ENCODE measurements around the gene CLUH. TPM values are rescaled to one million over a fixed set of nuclear protein-coding genes. Genes with fewer than 3 reads are reported as not detected.
"Not testable (repeated sequence)": the region's sequence is repeated elsewhere in the genome, so short reads cannot be mapped to it uniquely, and the experiment has no call there.

Gene CLUH
- total RNA-seq, 1 experiment from 2014 or later: 42.5 TPM

- DNase-seq: no peak
- 0 out of 2 replicates have a peak, but pooled peaks cover 2% of the 10 kb centered on the region for H3K36me3 ChIP-seq
- H3K27me3 ChIP-seq: no peaks in the 10 kb centered on the region
- H3K4me1 ChIP-seq: no peaks in the 10 kb centered on the region
- no peaks in the 10 kb centered on the region for H3K9me3 ChIP-seq (replicated peaks)
- no peak overlapping the region for H3K4me3 ChIP-seq
- no peak overlapping the region for H3K27ac ChIP-seq
These were observed 11.5 kb downstream of the CLUH start for GRCh38 chr17:2700030-2700490.

GRCh38 chr17:2699216-2699805 lies 12.3 kb downstream of the CLUH start:
- H3K27ac ChIP-seq, H3K36me3 ChIP-seq, H3K27me3 ChIP-seq: not testable (repeated sequence)

GRCh38 chr17:2697611-2698162 lies 13.9 kb downstream of the CLUH start:
- no peak for DNase-seq
- Histone ChIP-seq H3K4me1 (no peaks in the 10 kb centered on the region), H3K27me3 (no peaks in the 10 kb centered on the region), H3K36me3 (0 out of 2 replicates have a peak, but pooled peaks cover 2% of the 10 kb centered on the region), H3K27ac (no peak overlapping the region), H3K9me3 (replicated peaks) (no peaks in the 10 kb centered on the region), H3K4me3 (no peak overlapping the region)

More at GRCh38 chr17:2699216-2699805, 12.3 kb downstream of the CLUH start:
- H3K4me1 ChIP-seq; H3K9me3 ChIP-seq (replicated peaks); DNase-seq; H3K4me3 ChIP-seq: not testable (repeated sequence)

GRCh38 chr17:2695961-2696760 lies 15.4 kb downstream of the CLUH start:
- Histone ChIP-seq H3K27me3 (no peaks in the 10 kb centered on the region), H3K9me3 (replicated peaks) (no peaks in the 10 kb centered on the region), H3K27ac (no peak overlapping the region), H3K4me3 (no peak overlapping the region), H3K36me3 (0 out of 2 replicates have a peak, but pooled peaks cover 2% of the 10 kb centered on the region), H3K4me1 (no peaks in the 10 kb centered on the region)
- DNase-seq: no peak

- Histone ChIP-seq H3K4me3 (no peak overlapping the region), H3K9me3 (replicated peaks) (no peaks in the 10 kb centered on the region), H3K27me3 (no peaks in the 10 kb centered on the region), H3K36me3 (0 out of 2 replicates have a peak, but pooled peaks cover 2% of the 10 kb centered on the region), H3K4me1 (no peaks in the 10 kb centered on the region), H3K27ac (no peak overlapping the region)
- no peak for DNase-seq
These were observed 16.2 kb downstream of the CLUH start for GRCh38 chr17:2695243-2695960.

GRCh38 chr17:2694381-2695242 lies 17.0 kb downstream of the CLUH start:
- Histone ChIP-seq H3K9me3 (replicated peaks) (no peaks in the 10 kb centered on the region), H3K27ac (no peak overlapping the region), H3K36me3 (0 out of 2 replicates have a peak, but pooled peaks cover 2% of the 10 kb centered on the region), H3K4me3 (no peak overlapping the region), H3K4me1 (no peaks in the 10 kb centered on the region), H3K27me3 (no peaks in the 10 kb centered on the region)
- no peak for DNase-seq

GRCh38 chr17:2693561-2694380 lies 17.8 kb downstream of the CLUH start:
- Histone ChIP-seq H3K4me1 (no peaks in the 10 kb centered on the region), H3K36me3 (no peaks in the 10 kb centered on the region), H3K9me3 (replicated peaks) (no peaks in the 10 kb centered on the region), H3K27me3 (no peaks in the 10 kb centered on the region), H3K4me3 (no peak overlapping the region), H3K27ac (no peak overlapping the region)
- no peak for DNase-seq

GRCh38 chr17:2692781-2693135 lies 18.8 kb downstream of the CLUH start:
- Histone ChIP-seq H3K4me3 (no peak overlapping the region), H3K4me1 (no peaks in the 10 kb centered on the region), H3K27me3 (no peaks in the 10 kb centered on the region), H3K36me3 (no peaks in the 10 kb centered on the region), H3K9me3 (replicated peaks) (no peaks in the 10 kb centered on the region), H3K27ac (no peak overlapping the region)
- DNase-seq: no peak

- no peaks in the 10 kb centered on the region for H3K27me3 ChIP-seq
- no peaks in the 10 kb centered on the region for H3K36me3 ChIP-seq
- H3K4me1 ChIP-seq: no peaks in the 10 kb centered on the region
- H3K4me3 ChIP-seq: no peak overlapping the region
- H3K9me3 ChIP-seq (replicated peaks): no peaks in the 10 kb centered on the region
- DNase-seq: no peak
- H3K27ac ChIP-seq: no peak overlapping the region
These were observed 19.4 kb downstream of the CLUH start for GRCh38 chr17:2691965-2692780.

GRCh38 chr17:2691069-2691871 lies 20.3 kb downstream of the CLUH start:
- H3K27ac ChIP-seq: no peak overlapping the region
- no peaks in the 10 kb centered on the region for H3K36me3 ChIP-seq
- no peaks in the 10 kb centered on the region for H3K4me1 ChIP-seq
- no peak for DNase-seq
- H3K9me3 ChIP-seq (replicated peaks): no peaks in the 10 kb centered on the region
- no peak overlapping the region for H3K4me3 ChIP-seq
- no peaks in the 10 kb centered on the region for H3K27me3 ChIP-seq

GRCh38 chr17:2690165-2691068 lies 21.1 kb downstream of the CLUH start:
- H3K36me3 ChIP-seq: no peaks in the 10 kb centered on the region
- H3K27me3 ChIP-seq: no peaks in the 10 kb centered on the region
- H3K9me3 ChIP-seq (replicated peaks): no peaks in the 10 kb centered on the region
- no peak for DNase-seq
- H3K4me1 ChIP-seq: no peaks in the 10 kb centered on the region
- no peak overlapping the region for H3K4me3 ChIP-seq
- no peak overlapping the region for H3K27ac ChIP-seq
